BJ (cell line): ENCODE data around the gene ZNF500. TPM values are rescaled to one million over a fixed set of nuclear protein-coding genes. Genes with fewer than 3 reads are reported as not detected.

ENCODE experiments used
- CTCF ChIA-PET: fragments of 350-600 bp; formaldehyde crosslinking; extraction: SDS; loops from one replicate; lab custom pipeline; 2021; ENCODE audit warnings: antibody characterized with exemption, inconsistent platforms; lab: Yijun Ruan, JAX
- POLR2A ChIA-PET: fragments of 300-600 bp; sonication (Branson Sonifier 250); formaldehyde crosslinking; extraction: SDS; loops from one replicate; lab custom pipeline; 2021; ENCODE audit warnings: antibody characterized with exemption; lab: Charles Lee
- DNase-seq: peaks from one replicate; pipeline ENCODE4 v3.0.0-alpha.2; 2011; ENCODE audit warnings: low read depth
- H3K27me3 ChIP-seq: 2 replicates; pipeline ENCODE4 v1.6.0; 2011; ENCODE audit warnings: low read length; ENCODE audit not compliant: control insufficient read depth, insufficient read depth
- H3K36me3 ChIP-seq: 2 replicates; pipeline ENCODE4 v1.5.1; 2011; ENCODE audit warnings: low read length; ENCODE audit not compliant: control insufficient read depth, insufficient read depth
- H3K4me3 ChIP-seq: 2 replicates; pipeline ENCODE4 v1.5.1; 2011; ENCODE audit warnings: low read depth, mild to moderate bottlenecking, control low read depth, low read length
- CTCF ChIP-seq: IDR thresholded peaks from 2 replicates; pipeline ENCODE4 v1.5.1; 2011; ENCODE audit warnings: low read depth, mild to moderate bottlenecking, control low read depth, inconsistent platforms, low read length, moderate library complexity; ENCODE audit not compliant: insufficient read depth
- polyA plus RNA-seq: library from polyadenylated mRNA; depleted of rRNA; stranded (reverse); fragments of >200 nt; gene quantifications from 2 replicates; pipeline ENCODE4 v1.2.3, GENCODE V29; 2011

Gene ZNF500
- polyA plus RNA-seq, 1 experiment = 6.5 TPM

GRCh38 chr16:4802659-4803287, 35.8 kb upstream of the ZNF500 start:
- DNase-seq = peak; percentile 49
- no peak for TF ChIP-seq CTCF
- no peaks in the 10 kb centered on the region for H3K27me3 ChIP-seq
- H3K36me3 ChIP-seq = peaks cover 12% of the 10 kb centered on the region
- ChIA-PET CTCF (interaction anchor here (0.7 to 1.3 kb wide), 3 partner anchors 20 to 153 kb away, joined by 3 read pairs; no protein-coding TSS in a partner anchor), POLR2A (interaction anchor here (0.5 to 1.0 kb wide), 3 partner anchors 66 to 148 kb away, joined by 3 to 5 read pairs (median 3); partner anchors contain the start of genes ANKS3 and DNAAF8)
- H3K4me3 ChIP-seq = peak overlapping the region; percentile 54

- POLR2A ChIA-PET = interaction anchor here (0.5 kb wide), 1 partner anchor 68 kb away, joined by 5 read pairs; the partner anchor contains the start of genes ANKS3 and DNAAF8
- CTCF ChIA-PET = interaction anchor here (1.3 kb wide), 1 partner anchor 37 kb away, joined by 3 read pairs; no protein-coding TSS in a partner anchor
- no peak for DNase-seq
- Histone ChIP-seq H3K4me3 (peak within 1 kb of the TSS; percentile 54), H3K36me3 (peaks cover 9% of the 10 kb centered on the region), H3K27me3 (no peaks in the 10 kb centered on the region)
- TF ChIP-seq CTCF = no peak
Observed at GRCh38 chr16:4801962-4802658, 35.1 kb upstream of the ZNF500 start, which contains the start of gene ROGDI. TSS of gene ROGDI (minus strand) at chr16:4802633. CDS start at chr16:4802571, 62 bp downstream.

- Histone ChIP-seq H3K4me3 (peak overlapping the region; percentile 54), H3K27me3 (no peaks in the 10 kb centered on the region), H3K36me3 (peaks cover 9% of the 10 kb centered on the region)
- DNase-seq = no peak
- ChIA-PET POLR2A (no interaction called here), CTCF (no interaction called here)
- TF ChIP-seq CTCF = no peak
Observed at GRCh38 chr16:4801051-4801961, 34.3 kb upstream of the ZNF500 start.

GRCh38 chr16:4800290-4801041, 33.5 kb upstream of the ZNF500 start:
- TF ChIP-seq CTCF = no peak
- Histone ChIP-seq H3K27me3 (no peaks in the 10 kb centered on the region), H3K4me3 (no peak overlapping the region), H3K36me3 (peaks cover 9% of the 10 kb centered on the region)
- no peak for DNase-seq
- ChIA-PET CTCF (interaction anchor here (0.6 kb wide), 1 partner anchor 15 kb away, joined by 4 read pairs; no protein-coding TSS in a partner anchor), POLR2A (no interaction called here)
